Prostate gland (tissue), 2 donors: Measurements from ENCODE around the gene TUBB. TPM values are rescaled to one million over a fixed set of nuclear protein-coding genes. Genes with fewer than 3 reads are reported as not detected.

ENCODE experiments used
- DNase-seq: peaks from one replicate; pipeline ENCODE4 v3.0.0-alpha.2; 2019; ENCODE audit warnings: low spot score
- H3K27ac ChIP-seq, 2 donors: fragments of 200-600 bp; sonication (generic); 2 replicates each; pipeline ENCODE4 v1.5.1; 2017 to 2019
- H3K27me3 ChIP-seq: fragments of 200-600 bp; sonication (generic); replicated peaks from 2 replicates; pipeline ENCODE4 v1.5.1; 2019; ENCODE audit not compliant: insufficient read depth
- H3K36me3 ChIP-seq, 2 donors: fragments of 200-600 bp; sonication (generic); 1 replicate in 1 of 2; 2 replicates in 1 of 2; pipeline versions ENCODE4 v1.5.1 to v1.8.1; 2017 to 2019
- H3K4me1 ChIP-seq: fragments of 200-600 bp; sonication (generic); replicated peaks from 2 replicates; pipeline ENCODE4 v1.5.1; 2019
- H3K4me3 ChIP-seq, 2 donors: fragments of 200-600 bp; sonication (generic); 2 replicates each; pipeline ENCODE4 v1.5.1; 2017 to 2019
- H3K9me3 ChIP-seq: fragments of 200-600 bp; sonication (generic); 2 replicates; pipeline ENCODE4 v1.5.1; 2017
- CTCF ChIP-seq, 4 experiments: fragments of 200-600 bp in 2 of 4; fragments of 450-650 bp in 2 of 4; sonication (generic) in 2 of 4; IDR thresholded peaks; 1 replicate in 3 of 4; 2 replicates in 1 of 4; pipeline ENCODE4 v1.5.1; 2016 to 2019; ENCODE audit warnings: antibody characterized with exemption in 4 of 4, mild to moderate bottlenecking in 2 of 4, moderate library complexity in 2 of 4
- POLR2A ChIP-seq: fragments of 450-650 bp; IDR thresholded peaks from one replicate; pipeline ENCODE4 v1.6.1; 2016; ENCODE audit warnings: antibody characterized with exemption, mild to moderate bottlenecking
- POLR2AphosphoS5 ChIP-seq: sonication (generic); formaldehyde crosslinking; IDR thresholded peaks from one replicate; pipeline ENCODE4 v1.6.1; 2017; ENCODE audit warnings: antibody characterized with exemption
- WGBS: methylation state at CpG from one replicate; pipeline ENCODE4 v1.1.5; 2018; 5-methylcytosine and 5-hydroxymethylcytosine counted together
- intact Hi-C: fragments of 100-400 bp; cut with DNase I; formaldehyde crosslinking; loops from one replicate; pipeline ENCODE4 v1.14.2; 2022
- total RNA-seq, 2 donors: library from RNA; depleted of rRNA; stranded (reverse); fragments of >200 nt; gene quantifications; one replicate each; pipeline ENCODE4 v1.1.0, GENCODE V29; 2016

Gene TUBB
- total RNA-seq, 2 donors from 2014 or later, result 196 to 270 TPM

- TF ChIP-seq CTCF (IDR thresholded peaks at IDR 0.05), result peak; percentile 86 to 98 (median 98)
- peak; percentile 84 for TF ChIP-seq POLR2AphosphoS5
- no peak for TF ChIP-seq POLR2A
- Histone ChIP-seq H3K27me3 (no peaks in the 10 kb centered on the region), H3K27ac (peak overlapping the region in 1 of 2 donors; percentile 43), H3K36me3 (peaks cover 0 to 11% of the 10 kb centered on the region in 2 donors), H3K4me3 (no peak overlapping the region), H3K4me1 (peaks cover 2% of the 10 kb centered on the region), H3K9me3 (no peaks in the 10 kb centered on the region)
- peak; percentile 78 for DNase-seq
- WGBS, result 17% methylated on average over 31 of the region's 31 CpGs
- intact Hi-C loops, result loop anchor here (1.0 to 5.0 kb wide), 2 partner anchors 43 to 203 kb away; partner anchors contain the start of gene DDR1
These were observed 41.0 kb upstream of the TUBB start for GRCh38 chr6:30678964-30679726.

GRCh38 chr6:30679765-30680535 is 40.2 kb upstream of the TUBB start:
- Histone ChIP-seq H3K27me3 (no peaks in the 10 kb centered on the region), H3K4me3 (no peak overlapping the region), H3K4me1 (peaks cover 4% of the 10 kb centered on the region), H3K27ac (peak overlapping the region; percentile 14 to 43), H3K9me3 (no peaks in the 10 kb centered on the region), H3K36me3 (peaks cover 0 to 11% of the 10 kb centered on the region in 2 donors)
- intact Hi-C loops, result loop anchor here (1.0 to 5.0 kb wide), 2 partner anchors 42 to 202 kb away; partner anchors contain the start of gene DDR1
- no peak for TF ChIP-seq CTCF (IDR thresholded peaks at IDR 0.05)
- no peak for TF ChIP-seq POLR2AphosphoS5
- TF ChIP-seq POLR2A, result no peak
- DNase-seq, result no peak
- 70% methylated on average over 7 of the region's 7 CpGs for WGBS

DNA sequence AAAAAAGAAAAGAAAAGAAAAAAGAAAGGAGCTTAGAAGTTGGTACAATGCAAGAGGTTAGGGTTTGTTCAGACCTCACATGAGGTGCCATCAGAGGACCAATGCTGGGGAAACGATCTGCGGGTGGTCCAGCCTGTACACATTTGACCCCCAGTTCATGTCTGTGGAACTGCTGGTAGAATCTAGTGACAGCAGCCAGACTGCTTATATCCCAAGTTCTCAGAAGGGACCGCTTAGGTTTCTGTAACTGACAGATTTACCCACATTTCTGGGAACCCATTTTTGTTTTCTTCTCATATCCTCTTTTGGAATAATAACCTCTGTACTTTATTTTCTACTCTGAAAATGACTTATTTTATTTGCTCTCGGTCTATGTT is 38.4 kb upstream of the TUBB start:
- TF ChIP-seq CTCF (IDR thresholded peaks at IDR 0.05) (no peak), POLR2AphosphoS5 (no peak), POLR2A (no peak)
- Histone ChIP-seq H3K9me3 (no peaks in the 10 kb centered on the region), H3K4me1 (peaks cover 4% of the 10 kb centered on the region), H3K4me3 (peak overlapping the region; percentile 66 to 88), H3K36me3 (peaks cover 0 to 3% of the 10 kb centered on the region in 2 donors), H3K27ac (peak overlapping the region; percentile 92 to 97), H3K27me3 (no peaks in the 10 kb centered on the region)
- 51% methylated on average over 4 of the region's 4 CpGs for WGBS
- intact Hi-C loops, result no loop called here
- no peak for DNase-seq

DNA sequence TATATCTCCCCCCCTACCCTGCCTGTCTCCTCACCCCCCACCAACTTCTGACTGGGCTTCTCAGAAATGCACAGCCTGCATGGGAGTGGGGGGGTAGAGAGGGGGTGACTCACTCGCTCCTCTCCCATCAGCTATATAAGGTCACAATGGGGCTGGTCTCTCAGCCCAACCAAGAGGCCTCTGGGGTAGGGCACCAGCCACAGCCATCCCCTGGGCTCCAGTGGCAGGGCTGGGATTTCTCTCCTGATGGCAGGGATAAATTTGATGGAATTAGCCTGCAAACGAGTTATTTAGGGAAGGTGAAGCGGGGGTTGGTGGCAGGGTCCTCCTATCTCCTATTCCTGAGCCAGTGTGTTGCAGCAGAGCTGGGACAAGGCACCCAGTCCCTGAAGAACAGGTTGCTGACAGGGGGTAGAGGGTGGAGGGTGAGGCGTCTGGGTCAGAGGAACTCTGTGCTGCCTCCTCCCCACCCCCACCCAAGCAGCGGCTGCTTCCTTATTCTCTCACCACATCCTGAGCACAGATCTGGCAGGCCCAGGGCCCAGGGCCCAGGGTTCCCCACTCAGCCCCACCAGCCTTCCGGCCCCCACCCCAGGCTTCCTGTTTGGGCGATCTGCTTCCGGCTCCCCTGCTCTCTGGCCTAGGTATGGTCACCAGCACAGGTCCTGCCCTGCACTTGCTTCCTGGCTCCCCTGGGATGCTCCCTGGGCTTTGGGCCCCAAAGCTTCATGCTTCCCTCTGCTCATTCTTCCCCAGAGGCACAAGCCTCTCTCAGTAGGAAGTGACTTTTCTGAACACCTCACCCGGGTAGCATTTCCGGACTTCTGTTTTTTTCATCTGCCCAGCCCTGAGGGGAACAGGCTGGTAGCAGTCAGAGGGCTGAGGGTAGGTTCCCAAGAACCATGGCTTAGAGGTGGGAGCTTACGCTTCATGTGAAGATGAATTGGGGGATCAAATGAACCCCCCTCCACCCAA is 37.7 kb upstream of the TUBB start:
- H3K27ac ChIP-seq, result peak overlapping the region; percentile 92 to 97
- TF ChIP-seq POLR2AphosphoS5 (peak; percentile 24), CTCF (IDR thresholded peaks at IDR 0.05) (no peak)
- H3K27me3 ChIP-seq, result no peaks in the 10 kb centered on the region
- WGBS, result 25% methylated on average over 11 of the region's 11 CpGs
- H3K4me3 ChIP-seq, result peak overlapping the region; percentile 66 to 88
- no peaks in the 10 kb centered on the region for H3K36me3 ChIP-seq
- intact Hi-C loops, result no loop called here
- no peaks in the 10 kb centered on the region for H3K9me3 ChIP-seq
- no peak for DNase-seq
- peaks cover 4% of the 10 kb centered on the region for H3K4me1 ChIP-seq
